ENCODE measurements around the gene RAB5B. TPM values are rescaled to one million over a fixed set of nuclear protein-coding genes. Genes with fewer than 3 reads are reported as not detected.

The RAB5B gene
- total RNA-seq, 1 experiment from 2014 or later = 48.4 TPM

DNA sequence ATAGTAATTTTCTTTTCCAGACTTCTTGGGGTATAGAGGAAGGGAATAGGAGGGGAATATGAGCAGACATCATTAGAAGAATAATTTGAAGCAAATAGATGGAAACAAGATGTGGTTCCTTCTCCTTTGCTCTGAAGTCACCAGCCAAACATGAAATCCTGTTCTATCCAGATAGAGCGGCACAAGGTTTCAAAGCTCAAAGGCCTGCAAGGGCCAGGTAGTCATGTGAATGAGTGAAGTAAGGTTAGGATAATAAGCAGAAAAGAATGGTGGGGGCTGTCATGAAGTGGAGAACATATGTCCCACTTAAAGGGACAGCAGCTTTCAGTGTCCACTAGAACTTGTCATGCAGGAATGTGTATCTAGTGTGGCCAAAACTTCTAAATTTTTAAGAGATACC is 44.5 kb downstream of the RAB5B start:
- H2BK120ac ChIP-seq (ENCODE audit: low read depth, low read length, poor library complexity, severe bottlenecking) = no peak overlapping the region
- H3K56ac ChIP-seq (ENCODE audit: insufficient read length, low read depth, low read length) = no peak overlapping the region
- no peaks in the 10 kb centered on the region for H3K79me2 ChIP-seq (ENCODE audit: insufficient read depth, low read length)
- no peak overlapping the region for H3K14ac ChIP-seq (ENCODE audit: insufficient read depth, low read length)
- no peak overlapping the region for H3K4ac ChIP-seq (ENCODE audit: low read depth, low read length)
- no peaks in the 10 kb centered on the region for H4K20me1 ChIP-seq (ENCODE audit: control insufficient read depth, insufficient read depth, insufficient read length)
- no peaks in the 10 kb centered on the region for H3K79me1 ChIP-seq (ENCODE audit: insufficient read depth, low read depth, low read length, poor library complexity, severe bottlenecking)
- Mint-ChIP-seq H3K4me3 (no peak overlapping the region), H3K27me3 (ENCODE audit: low read depth) (no peaks in the 10 kb centered on the region), H3K4me1 (peaks cover 27 to 29% of the 10 kb centered on the region in 2 experiments), H3K36me3 (ENCODE audit: insufficient read depth in 1 of 3, low read depth in 3 of 3) (peaks cover 5 to 12% (median 12%) of the 10 kb centered on the region in 3 experiments), H3K27ac (no peak overlapping the region), H3K9me3 (no peaks in the 10 kb centered on the region)
- H2BK5ac ChIP-seq (ENCODE audit: insufficient read length, low read length) = no peak overlapping the region
- no peak overlapping the region for H3K27ac ChIP-seq (ENCODE audit: insufficient read length, low read depth, low read length)
- TF ChIP-seq, protein P1, sequence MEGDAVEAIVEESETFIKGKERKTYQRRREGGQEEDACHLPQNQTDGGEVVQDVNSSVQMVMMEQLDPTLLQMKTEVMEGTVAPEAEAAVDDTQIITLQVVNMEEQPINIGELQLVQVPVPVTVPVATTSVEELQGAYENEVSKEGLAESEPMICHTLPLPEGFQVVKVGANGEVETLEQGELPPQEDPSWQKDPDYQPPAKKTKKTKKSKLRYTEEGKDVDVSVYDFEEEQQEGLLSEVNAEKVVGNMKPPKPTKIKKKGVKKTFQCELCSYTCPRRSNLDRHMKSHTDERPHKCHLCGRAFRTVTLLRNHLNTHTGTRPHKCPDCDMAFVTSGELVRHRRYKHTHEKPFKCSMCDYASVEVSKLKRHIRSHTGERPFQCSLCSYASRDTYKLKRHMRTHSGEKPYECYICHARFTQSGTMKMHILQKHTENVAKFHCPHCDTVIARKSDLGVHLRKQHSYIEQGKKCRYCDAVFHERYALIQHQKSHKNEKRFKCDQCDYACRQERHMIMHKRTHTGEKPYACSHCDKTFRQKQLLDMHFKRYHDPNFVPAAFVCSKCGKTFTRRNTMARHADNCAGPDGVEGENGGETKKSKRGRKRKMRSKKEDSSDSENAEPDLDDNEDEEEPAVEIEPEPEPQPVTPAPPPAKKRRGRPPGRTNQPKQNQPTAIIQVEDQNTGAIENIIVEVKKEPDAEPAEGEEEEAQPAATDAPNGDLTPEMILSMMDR (conservative IDR thresholded peaks at IDR 0.05) = no peak
- no peaks in the 10 kb centered on the region for H3K9me3 ChIP-seq (ENCODE audit: control insufficient read depth, low read depth, low read length)
- no peak overlapping the region for H4K5ac ChIP-seq (ENCODE audit: insufficient read length, low read depth, low read length)
- no peak overlapping the region for H4K91ac ChIP-seq (ENCODE audit: insufficient read length, low read depth, low read length)
- no peak overlapping the region for H2BK20ac ChIP-seq (ENCODE audit: low read depth, low read length, poor library complexity, severe bottlenecking)
- no peak overlapping the region for H3K4me2 ChIP-seq (ENCODE audit: insufficient read depth, insufficient read length, low read length)
- H4K8ac ChIP-seq (replicated peaks; ENCODE audit: insufficient read length, low read depth, low read length) = no peak overlapping the region
- H3K23me2 ChIP-seq (ENCODE audit: insufficient read length, low read depth, low read length, poor library complexity, severe bottlenecking) = peaks cover 5% of the 10 kb centered on the region
- no peak overlapping the region for H3K23ac ChIP-seq (ENCODE audit: insufficient read length, low read depth, low read length)
- H2AFZ ChIP-seq (ENCODE audit: low read length) = no peak overlapping the region
- H3T11ph ChIP-seq (ENCODE audit: low read length) = no peak overlapping the region
- no peak overlapping the region for H2AK5ac ChIP-seq (ENCODE audit: insufficient read length, low read length)
- no CpG with 5 or more reads among the region's 1 CpG for WGBS (ENCODE audit: extremely low coverage, insufficient read length, low lambda C conversion rate)
- no peak overlapping the region for H3K18ac ChIP-seq (ENCODE audit: insufficient read length, low read depth, low read length)
- no peak overlapping the region for H2BK15ac ChIP-seq (ENCODE audit: low read depth, low read length)
- DNase-seq = no peak
- peaks cover 4% of the 10 kb centered on the region; the same call in 1 of the 2 replicates for H3K4me1 ChIP-seq (ENCODE audit: insufficient read depth, low read length)
- H3K9ac ChIP-seq (ENCODE audit: extremely low read depth, insufficient read length, low read length) = no peak overlapping the region
- no peaks in the 10 kb centered on the region for H3K27me3 ChIP-seq (ENCODE audit: insufficient read depth, low read length)
- H2BK12ac ChIP-seq (ENCODE audit: insufficient read length, low read depth, low read length) = no peak overlapping the region
